Measurements from ENCODE around the gene LIMD2. TPM values are rescaled to one million over a fixed set of nuclear protein-coding genes. Genes with fewer than 3 reads are reported as not detected.

The LIMD2 gene
- total RNA-seq, 1 experiment from 2014 or later, result 4.9 TPM

GRCh38 chr17:63681530-63681929, 18.4 kb downstream of the LIMD2 start:
- no peak for DNase-seq (ENCODE audit: low read depth)

DNA sequence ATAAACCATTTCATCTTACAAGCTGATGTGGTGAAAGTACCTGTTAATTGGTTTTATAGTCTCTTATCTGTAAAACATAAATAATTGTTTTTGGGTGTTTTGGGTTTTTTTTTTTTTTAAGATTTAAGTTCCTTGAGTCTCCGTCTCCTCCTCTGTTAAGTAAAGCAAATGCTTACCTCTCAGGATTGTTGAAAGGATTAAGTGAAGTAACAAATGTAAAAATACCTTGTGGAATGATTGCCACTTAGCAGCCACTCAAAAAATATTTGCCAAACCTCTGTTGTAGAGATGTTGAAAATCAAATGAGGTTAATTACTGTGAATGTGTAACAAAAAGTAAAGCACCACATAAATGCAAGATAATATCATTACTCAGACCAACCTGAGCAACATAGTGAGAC, 19.2 kb downstream of the LIMD2 start:
- DNase-seq (ENCODE audit: low read depth), result no peak

DNA sequence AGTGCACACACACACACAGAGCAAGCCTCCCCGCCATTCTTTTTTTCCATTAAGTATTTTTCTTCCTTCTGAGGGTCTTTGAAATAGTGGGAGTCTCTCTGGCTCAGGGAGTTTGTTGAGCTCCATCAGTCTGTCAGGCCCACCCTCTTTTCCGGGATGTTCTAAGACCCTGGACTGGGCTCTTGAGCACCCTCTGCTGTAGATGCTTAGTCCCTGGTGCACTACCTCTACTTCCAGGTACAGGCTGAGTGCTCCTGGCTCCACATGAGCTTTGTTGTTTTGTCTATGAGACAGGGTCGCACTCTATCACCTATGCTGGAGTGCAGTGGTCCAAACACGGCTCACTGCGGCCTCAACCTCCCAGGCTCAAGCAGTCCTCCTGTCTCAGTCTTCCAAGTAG, 20.7 kb downstream of the LIMD2 start:
- no peak for DNase-seq (ENCODE audit: low read depth)

GRCh38 chr17:63676584-63676983, 23.3 kb downstream of the LIMD2 start:
- DNase-seq (ENCODE audit: low read depth), result no peak

DNA sequence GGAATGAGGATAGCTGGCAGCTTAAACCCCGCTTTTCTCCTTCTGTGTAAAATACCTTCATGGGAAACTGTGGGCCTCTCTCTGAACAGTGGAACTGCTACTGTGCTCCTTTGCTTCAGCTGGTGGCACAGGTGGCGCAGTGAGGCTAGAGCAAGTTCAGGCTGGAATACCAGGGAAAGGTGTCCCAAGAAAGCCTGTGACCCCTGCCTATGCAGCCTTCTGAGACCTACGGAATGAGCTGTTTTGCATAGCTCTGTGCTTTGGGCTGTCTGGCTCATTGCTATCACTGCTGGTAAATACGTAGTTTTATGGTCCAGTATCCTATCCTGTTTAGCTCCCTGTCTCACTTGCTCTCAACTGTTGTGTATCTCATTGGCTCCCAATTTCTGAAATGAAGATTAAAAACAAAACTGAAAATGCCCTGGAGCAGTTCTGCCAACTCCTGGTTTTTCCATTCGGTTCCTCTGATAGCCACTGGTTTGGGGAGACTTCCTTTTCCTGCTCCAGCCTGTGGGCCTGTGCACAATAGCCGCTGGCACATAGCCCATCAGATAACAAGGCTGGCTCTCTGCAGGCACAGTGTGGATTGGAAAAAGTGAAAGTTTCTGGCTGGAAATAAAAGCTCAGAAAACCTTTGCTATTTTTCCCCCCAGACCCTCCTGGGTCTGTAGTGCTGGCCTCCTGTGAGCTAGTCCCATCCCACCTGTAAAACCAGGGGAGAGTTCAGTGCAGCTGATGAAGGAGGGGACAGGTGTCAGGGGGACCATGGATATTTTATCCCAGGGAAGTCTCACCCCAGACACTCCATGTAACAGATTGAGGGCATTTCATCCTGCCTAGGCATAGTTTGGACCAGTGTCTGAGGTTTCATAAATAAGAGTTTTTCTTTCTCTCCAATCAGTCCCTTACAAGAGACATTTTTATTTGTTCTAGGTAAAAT, 24.0 kb downstream of the LIMD2 start:
- peak; percentile 95 for DNase-seq (ENCODE audit: low read depth)

- peak; percentile 9 for DNase-seq (ENCODE audit: low read depth)
Observed at GRCh38 chr17:63675231-63675606, 24.7 kb downstream of the LIMD2 start.

DNA sequence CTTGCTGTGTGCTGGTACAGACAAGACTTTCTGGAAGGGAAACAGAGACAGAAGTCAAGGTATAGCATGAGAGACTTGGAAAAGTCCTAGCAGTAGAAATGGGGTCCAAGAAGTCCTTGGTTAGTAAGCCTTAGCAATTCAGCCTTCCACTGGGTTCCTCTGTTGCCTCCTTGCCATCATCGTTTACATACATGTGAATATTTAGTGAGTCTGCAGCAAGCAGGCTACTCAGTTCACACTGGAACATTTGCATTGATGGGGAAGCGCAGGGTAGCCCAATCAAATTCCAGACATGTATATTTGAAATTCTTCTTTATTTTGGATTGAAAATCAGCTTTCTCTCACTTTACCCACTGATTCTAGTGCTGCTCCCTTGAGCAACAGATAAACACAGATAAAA, 27.1 kb downstream of the LIMD2 start:
- no peak for DNase-seq (ENCODE audit: low read depth)

DNA sequence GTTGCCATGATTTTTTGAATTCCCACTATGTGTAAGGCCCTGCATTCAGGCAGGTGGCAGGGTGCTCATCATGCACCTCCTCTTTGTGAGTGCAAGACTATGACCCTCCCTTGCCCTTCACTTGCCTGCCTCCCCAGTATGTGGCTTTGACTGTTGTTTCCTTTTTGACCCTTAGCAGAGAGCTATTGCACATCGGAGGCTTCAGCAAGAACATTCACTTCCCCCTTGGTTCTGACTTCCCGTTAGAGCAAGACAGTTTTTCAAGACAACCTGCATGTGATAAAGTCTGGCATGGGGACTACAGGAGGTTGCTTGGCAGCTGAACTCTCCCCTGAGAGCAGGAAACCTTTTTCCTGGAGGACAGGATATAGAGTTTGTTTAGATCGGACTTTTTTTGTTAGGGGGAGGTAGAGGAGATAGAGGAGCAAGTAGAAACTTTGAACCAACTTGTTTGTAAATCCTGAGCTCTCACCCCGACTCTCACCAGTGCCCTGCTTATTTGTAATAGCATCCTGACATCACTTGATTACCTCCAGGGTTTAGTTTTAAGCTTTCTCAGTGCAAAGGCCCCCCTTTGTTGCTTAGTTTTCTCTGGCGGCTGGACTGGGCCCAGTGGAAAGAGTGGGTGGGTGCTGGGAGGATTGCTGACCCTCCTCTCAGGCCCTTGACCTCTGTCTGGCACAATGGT, 34.3 kb downstream of the LIMD2 start:
- DNase-seq (ENCODE audit: low read depth), result no peak

GRCh38 chr17:63659850-63660249, 40.1 kb downstream of the LIMD2 start:
- DNase-seq (ENCODE audit: low read depth), result no peak

DNA sequence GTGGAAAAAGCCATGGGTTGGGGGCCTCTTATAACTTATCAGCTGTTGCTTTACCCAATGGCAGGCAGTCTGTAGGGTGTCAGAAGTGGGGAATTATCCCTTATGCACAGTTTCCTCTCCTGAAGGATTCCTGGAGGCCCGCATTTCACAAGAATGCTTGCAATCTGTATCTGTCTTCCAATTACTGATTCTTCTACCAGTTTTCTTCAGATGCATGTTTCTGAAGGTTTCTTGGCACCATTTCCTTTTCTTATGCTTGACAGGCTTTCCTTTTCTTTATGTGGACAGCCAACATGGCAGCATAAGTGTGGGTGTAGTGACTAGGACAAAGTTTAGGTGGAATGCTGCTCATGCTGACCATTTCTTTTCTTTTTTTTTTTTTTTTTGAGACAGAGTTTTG, 41.6 kb downstream of the LIMD2 start:
- DNase-seq (ENCODE audit: low read depth), result no peak

DNA sequence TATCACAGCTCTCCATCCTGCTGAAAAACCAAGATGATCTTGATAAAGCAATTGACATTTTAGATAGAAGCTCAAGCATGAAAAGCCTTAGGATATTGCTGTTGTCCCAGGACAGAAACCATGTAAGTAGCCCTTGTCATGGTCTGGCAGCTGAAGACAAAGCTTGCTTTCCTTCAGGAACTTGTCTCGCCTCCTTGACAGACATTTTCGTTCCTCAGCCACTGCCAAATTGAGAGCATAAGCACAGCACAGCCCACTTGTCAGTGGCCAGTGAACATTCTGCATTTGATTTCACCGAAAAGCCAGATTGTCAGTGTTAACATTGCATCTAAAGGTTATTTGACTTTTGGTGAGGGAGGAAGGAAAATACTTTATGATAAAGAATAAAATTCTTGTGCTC, 42.1 kb downstream of the LIMD2 start:
- no peak for DNase-seq (ENCODE audit: low read depth)

DNA sequence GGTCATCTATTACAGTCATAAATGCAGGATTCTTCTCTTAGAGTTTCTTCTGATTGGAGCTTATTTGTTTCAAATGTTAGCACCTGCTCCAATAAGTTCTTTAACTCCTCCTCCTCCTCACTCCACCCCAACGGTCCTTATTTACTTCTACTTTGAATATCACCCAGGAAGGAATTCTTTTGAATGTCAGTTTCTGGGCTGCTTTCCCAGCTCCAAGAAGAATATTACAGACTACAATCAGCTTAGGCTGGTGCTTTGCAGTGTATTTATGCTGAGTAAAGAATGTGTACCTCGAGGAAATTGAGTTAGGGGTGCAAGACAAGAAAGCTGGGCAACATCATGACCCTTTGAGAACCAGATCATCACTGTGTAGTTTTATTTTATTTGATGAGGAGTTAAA, 46.9 kb downstream of the LIMD2 start:
- no peak for DNase-seq (ENCODE audit: low read depth)

DNA sequence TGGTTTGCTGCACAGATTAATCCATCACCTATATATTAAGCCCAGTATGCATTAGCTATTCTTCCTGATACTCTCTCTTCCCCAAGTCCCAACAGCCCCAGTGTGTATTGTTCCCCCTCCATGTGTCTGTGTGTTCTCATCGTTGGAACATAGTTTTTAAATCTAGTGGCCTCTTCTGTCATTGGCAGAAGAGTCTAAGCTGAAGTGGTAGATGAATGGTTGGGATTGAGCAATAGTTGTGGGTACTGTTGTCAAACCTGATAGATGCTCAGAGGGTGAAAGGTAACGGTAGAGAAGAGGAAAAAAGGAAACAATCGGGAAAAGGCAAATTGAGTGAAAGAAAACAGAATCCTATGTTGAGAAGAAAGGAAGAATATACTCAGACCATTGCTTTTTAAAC, 47.8 kb downstream of the LIMD2 start:
- no peak for DNase-seq (ENCODE audit: low read depth)

DNA sequence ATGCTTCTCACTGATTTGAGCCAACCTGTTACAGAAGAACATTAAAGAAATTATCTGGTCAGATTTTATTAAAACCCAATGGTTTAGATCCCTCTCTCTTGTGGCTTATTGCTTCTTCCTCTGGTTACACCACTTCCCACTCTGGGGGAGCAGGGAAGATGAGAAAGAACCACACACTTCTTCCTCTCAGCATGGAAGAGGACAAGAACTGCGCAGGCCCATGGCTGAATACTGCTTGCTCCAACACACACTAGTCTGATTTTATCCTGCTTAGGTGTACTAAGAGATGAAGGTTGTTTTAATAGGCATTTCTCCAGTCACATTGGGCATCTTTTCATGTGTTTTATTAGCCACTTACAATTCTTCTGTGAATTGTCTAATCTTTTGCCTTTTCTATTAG, 50.1 kb downstream of the LIMD2 start:
- DNase-seq (ENCODE audit: low read depth), result no peak

- DNase-seq (ENCODE audit: low read depth), result peak; percentile 2
Observed at GRCh38 chr17:63647936-63648335, 52.0 kb downstream of the LIMD2 start.

GRCh38 chr17:63647065-63647725, 52.7 kb downstream of the LIMD2 start:
- peak; percentile 58 for DNase-seq (ENCODE audit: low read depth)

GRCh38 chr17:63646488-63646806, 53.5 kb downstream of the LIMD2 start:
- no peak for DNase-seq (ENCODE audit: low read depth)

Other genes starting within 250 kb of the LIMD2 start
- gene ACE, start 223.1 kb downstream of the LIMD2 start, total RNA-seq (2014; rRNA removed; shearing (Covaris generic)), result 0.68 and 0.72 TPM in 2 replicates
- gene KCNH6, start 176.8 kb downstream of the LIMD2 start, total RNA-seq (2014; rRNA removed; shearing (Covaris generic)), result not detected in 2 replicates
- 20.7 and 22.2 TPM in 2 replicates for gene DCAF7, start 149.6 kb downstream of the LIMD2 start, total RNA-seq (2014; rRNA removed; shearing (Covaris generic))
- gene TACO1, start 99.2 kb downstream of the LIMD2 start, total RNA-seq (2014; rRNA removed; shearing (Covaris generic)), result 12.6 and 16.7 TPM in 2 replicates
- gene MAP3K3, start 77.7 kb downstream of the LIMD2 start, total RNA-seq (2014; rRNA removed; shearing (Covaris generic)), result 15.3 and 18.1 TPM in 2 replicates
- 10.1 and 13.7 TPM in 2 replicates for gene STRADA, start 41.7 kb upstream of the LIMD2 start, total RNA-seq (2014; rRNA removed; shearing (Covaris generic))
- gene CCDC47, start 73.5 kb upstream of the LIMD2 start, total RNA-seq (2014; rRNA removed; shearing (Covaris generic)), result 39.9 and 49.3 TPM in 2 replicates
- gene DDX42, start 74.0 kb upstream of the LIMD2 start, total RNA-seq (2014; rRNA removed; shearing (Covaris generic)), result 18.0 and 19.8 TPM in 2 replicates
- 44.7 and 54.2 TPM in 2 replicates for gene PSMC5, start 127.3 kb upstream of the LIMD2 start, total RNA-seq (2014; rRNA removed; shearing (Covaris generic))
- 49.5 and 62.1 TPM in 2 replicates for gene FTSJ3, start 127.5 kb upstream of the LIMD2 start, total RNA-seq (2014; rRNA removed; shearing (Covaris generic))
- gene SMARCD2, start 142.6 kb upstream of the LIMD2 start, total RNA-seq (2014; rRNA removed; shearing (Covaris generic)), result 64.9 and 69.0 TPM in 2 replicates
- not detected in 2 replicates for gene CSH2, start 173.6 kb upstream of the LIMD2 start, total RNA-seq (2014; rRNA removed; shearing (Covaris generic))
- not detected in 2 replicates for gene GH2, start 181.8 kb upstream of the LIMD2 start, total RNA-seq (2014; rRNA removed; shearing (Covaris generic))
- gene CSH1, start 196.4 kb upstream of the LIMD2 start, total RNA-seq (2014; rRNA removed; shearing (Covaris generic)), result not detected in 2 replicates
- gene CSHL1, start 211.1 kb upstream of the LIMD2 start, total RNA-seq (2014; rRNA removed; shearing (Covaris generic)), result not detected in 2 replicates
- gene GH1, start 218.7 kb upstream of the LIMD2 start, total RNA-seq (2014; rRNA removed; shearing (Covaris generic)), result not detected in 2 replicates
- gene CD79B, start 232.2 kb upstream of the LIMD2 start, total RNA-seq (2014; rRNA removed; shearing (Covaris generic)), result 0.20 TPM in 1 of 2 replicates, not detected in the other

Data from RPMI7951 (cell line).